NCI-H2171 treated with DMSO at 0.1 percent for 48 hours (cell line): Measurements from ENCODE around the gene PRIM2.
"Not testable (repeated sequence)": the region's sequence is repeated elsewhere in the genome, so short reads cannot be mapped to it uniquely, and the experiment has no call there.

Source experiments
- DNase-seq: peaks from one replicate; lab custom pipeline; 2025; lab: John Stamatoyannopoulos, UW

Gene PRIM2

GRCh38 chr6:57505251-57505650, 187.8 kb downstream of the PRIM2 start:
- DNase-seq, result not testable (repeated sequence)

GRCh38 chr6:57510390-57510789, 193.0 kb downstream of the PRIM2 start:
- not testable (repeated sequence) for DNase-seq

DNA sequence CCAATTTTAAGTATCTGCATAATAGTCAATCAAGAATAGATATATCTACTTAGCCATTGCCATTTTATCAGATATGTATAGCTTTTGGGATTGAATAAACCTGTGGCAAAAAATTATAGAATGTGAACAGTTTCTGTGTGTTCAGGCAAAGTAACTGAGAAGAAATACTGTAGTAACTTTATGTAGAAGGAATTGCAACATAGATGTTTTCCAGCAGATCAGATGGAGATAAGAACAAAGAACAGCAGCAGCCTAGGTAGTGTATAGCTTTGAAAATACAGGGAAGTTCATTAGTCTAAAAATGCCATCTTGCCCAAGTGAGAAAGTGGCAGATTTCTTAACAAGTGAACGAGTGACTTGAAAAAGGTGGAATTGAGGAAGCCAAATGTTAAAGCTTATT, 197.7 kb downstream of the PRIM2 start:
- DNase-seq, result not testable (repeated sequence)

DNA sequence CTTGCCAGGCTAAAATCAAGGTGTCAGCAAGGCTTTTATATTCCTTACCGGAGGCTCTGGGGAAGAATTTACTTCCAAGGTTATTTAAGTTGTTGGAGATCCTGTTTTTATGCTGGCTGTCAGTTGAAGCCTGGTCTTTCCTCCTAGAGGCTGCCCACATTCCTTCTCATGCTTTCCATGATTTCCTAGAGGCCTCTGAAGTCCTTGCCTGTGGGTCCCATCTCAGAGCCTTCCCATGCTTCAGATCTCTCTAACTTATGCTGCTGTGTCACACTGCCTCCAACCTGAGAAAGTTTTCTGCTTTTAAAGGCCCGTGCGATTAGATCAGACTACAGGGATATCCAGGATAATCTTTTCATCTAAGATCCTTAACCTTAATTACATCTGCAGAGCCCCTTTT, 198.4 kb downstream of the PRIM2 start:
- DNase-seq, result not testable (repeated sequence)

GRCh38 chr6:57516776-57517175, 199.3 kb downstream of the PRIM2 start:
- DNase-seq, result not testable (repeated sequence)

GRCh38 chr6:57519198-57519597, 201.8 kb downstream of the PRIM2 start:
- DNase-seq, result not testable (repeated sequence)

DNA sequence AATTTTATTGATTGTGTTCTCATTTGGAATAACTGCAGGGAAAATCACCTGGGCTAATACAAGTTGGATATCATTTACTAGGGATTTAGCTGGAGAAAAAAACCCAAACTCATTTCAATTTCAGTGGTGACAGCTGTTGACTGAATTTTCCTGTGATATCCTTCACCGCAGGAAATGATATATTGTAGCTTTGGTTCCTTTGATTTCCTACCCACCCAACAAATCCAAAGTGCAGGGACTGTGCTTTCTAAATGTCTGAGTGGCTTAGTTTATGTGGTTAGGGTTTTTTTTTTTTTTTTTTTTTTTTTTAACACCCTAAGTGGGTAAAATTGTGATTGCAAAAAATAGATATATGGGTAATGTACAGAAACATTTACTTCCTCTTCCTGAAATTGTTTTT, 203.7 kb downstream of the PRIM2 start:
- not testable (repeated sequence) for DNase-seq

- not testable (repeated sequence) for DNase-seq
Observed at GRCh38 chr6:57523221-57523620, 205.8 kb downstream of the PRIM2 start.

DNA sequence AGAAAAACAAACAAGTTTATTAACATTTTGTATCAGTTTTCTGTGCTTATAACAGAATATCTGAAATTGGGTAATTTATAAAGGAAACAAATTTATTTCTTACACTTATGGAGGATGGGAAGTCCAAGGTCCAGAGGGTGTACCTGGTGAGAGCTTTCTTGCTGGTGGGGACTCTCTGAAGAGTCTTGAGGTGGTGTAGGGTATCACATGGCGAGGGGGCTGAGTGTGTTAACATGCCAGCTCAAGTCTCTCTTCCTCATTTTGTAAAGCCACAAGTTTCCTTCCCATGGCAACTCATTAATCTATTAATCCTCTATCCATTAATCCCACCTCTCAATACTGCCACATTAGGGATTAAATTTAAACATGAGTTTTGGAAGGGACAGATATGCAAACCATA, 212.3 kb downstream of the PRIM2 start:
- DNase-seq, result not testable (repeated sequence)

DNA sequence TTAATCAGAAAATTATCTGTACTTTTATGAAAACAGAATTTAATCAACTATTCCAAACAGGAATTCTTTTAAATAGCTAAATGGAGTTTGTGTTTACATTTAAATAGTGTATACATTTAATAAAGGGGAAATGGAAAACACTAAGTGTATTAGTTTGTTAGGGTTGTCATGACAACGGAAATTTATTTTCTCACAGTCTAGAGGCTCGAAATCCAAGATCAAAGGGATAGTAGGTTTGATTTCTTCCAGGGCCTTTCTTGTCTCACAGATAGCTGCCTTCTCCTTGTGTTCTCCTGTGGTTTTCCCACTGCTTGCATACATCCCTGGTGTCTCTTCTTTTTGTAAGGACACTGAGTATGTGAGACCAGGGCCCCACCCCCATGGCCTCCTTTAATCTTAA, 215.2 kb downstream of the PRIM2 start:
- not testable (repeated sequence) for DNase-seq

- DNase-seq, result not testable (repeated sequence)
Observed at GRCh38 chr6:57535121-57535520, 217.7 kb downstream of the PRIM2 start.

DNA sequence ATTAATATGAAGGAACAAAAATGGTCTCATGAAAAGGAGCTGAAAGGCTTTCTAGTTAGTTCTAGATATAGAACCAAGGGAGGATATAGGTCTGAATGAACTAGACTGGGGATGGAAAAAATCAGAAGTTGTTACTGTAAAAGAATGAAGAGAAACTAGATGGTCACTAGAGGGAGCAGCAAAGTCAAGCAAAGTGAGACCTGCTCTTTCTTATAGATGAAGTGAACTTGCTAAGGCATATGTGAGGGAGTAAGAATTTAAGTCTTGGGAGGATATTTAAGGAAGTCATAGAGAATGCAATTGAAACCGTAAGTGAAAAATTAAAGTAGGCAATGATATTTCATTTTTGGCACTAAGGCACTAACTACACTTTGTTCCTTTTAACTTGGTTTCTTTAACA, 218.6 kb downstream of the PRIM2 start:
- peak; percentile 24 for DNase-seq

- not testable (repeated sequence) for DNase-seq
Observed at GRCh38 chr6:57537916-57538315, 220.5 kb downstream of the PRIM2 start.

DNA sequence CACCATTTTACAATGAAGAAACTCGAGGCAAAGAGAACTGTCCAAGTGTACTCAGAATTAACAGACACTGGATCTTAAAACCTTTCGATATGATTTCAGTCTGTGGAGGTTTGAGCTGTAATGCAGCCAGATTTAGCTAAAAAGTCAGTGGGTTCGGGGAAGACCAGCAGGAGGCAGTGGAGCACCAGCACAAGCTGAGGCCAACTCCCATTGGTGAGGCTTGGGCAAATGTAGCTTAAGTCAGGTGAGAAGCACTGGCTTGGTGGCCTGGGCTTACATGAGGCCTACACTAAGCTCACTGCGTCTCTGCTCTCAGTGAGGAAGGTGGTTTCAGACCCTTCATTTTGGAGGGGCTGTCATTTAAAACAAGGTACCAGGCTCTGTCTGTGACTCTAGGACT, 234.5 kb downstream of the PRIM2 start:
- not testable (repeated sequence) for DNase-seq

DNA sequence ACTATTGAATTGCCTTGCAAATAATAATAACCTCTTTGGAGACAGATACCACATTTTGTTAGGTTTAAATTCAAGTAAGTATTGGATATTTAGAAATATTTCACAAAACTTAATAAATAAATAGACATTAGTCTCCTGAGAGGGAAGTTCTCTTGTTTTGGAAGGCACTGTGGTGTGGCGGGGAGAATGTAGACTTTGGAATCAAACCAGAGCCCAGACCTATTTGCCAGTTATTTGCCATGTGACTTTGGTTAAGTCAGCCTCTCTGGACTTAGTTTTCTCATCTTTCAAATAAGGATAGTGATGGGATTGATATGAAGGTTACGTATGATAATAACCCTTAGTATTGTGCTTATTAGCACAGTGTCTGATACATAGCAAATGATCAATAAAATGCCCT, 240.4 kb downstream of the PRIM2 start:
- not testable (repeated sequence) for DNase-seq

- DNase-seq, result not testable (repeated sequence)
Observed at GRCh38 chr6:57559170-57559569, 241.7 kb downstream of the PRIM2 start.

- DNase-seq, result not testable (repeated sequence)
Observed at GRCh38 chr6:57562233-57562632, 244.8 kb downstream of the PRIM2 start.

DNA sequence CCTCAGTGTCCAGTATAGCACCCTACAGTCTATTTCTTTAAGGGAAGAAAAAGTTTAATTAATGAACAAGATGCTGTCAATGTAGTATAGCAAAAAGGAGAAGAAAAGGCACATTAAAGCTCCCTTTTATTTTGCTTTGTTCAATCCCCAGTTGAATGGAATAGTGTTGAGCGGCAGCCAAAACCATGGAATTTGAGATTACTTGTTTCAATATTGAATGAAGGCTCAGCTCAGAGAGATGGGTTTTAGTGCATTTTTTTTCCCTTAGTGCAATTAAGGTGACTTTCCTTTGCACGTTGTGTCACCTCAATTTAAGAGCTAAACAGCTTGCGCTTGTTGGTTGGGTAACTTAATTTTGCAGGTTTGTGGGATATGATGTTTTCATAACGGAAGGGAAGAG, 254.7 kb downstream of the PRIM2 start:
- DNase-seq, result peak; percentile 9

DNA sequence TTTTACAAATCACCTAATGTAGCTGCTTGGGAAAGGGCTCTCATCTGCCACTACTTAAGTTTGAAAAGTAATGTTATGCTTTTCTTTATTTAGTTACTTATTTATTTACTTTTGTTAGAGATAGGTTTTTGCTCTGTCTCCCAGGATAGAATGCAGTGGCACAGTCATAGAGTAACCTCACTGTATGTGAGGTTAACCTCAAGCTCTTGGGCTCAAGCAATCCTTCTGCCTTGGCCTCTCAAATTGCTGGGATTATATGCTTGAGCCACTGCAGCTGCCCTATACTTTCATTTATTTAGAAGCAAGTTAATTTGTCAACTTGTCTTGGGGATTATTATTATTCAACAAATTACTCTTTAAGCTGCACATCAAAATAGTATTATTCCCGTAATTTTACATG, 255.4 kb downstream of the PRIM2 start:
- DNase-seq, result not testable (repeated sequence)

DNA sequence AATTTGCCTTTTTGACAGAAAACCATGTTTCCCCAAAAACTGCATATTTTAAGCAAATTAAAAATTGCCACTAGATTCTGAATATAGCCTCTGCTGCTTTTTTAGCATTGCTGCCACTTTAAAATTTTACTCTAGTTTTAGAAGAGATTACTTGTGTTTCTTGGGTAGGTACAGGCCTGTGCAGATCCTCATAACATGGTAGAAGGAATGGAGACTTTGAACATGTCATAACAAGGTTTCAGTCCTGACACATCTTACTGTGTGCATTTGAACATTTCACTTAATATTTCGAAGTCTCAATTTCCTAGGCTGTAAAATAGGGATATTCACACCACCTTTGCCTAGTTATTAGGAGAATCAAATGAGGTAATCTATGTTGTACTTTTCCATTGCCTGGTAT, 259.6 kb downstream of the PRIM2 start:
- DNase-seq, result not testable (repeated sequence)

DNA sequence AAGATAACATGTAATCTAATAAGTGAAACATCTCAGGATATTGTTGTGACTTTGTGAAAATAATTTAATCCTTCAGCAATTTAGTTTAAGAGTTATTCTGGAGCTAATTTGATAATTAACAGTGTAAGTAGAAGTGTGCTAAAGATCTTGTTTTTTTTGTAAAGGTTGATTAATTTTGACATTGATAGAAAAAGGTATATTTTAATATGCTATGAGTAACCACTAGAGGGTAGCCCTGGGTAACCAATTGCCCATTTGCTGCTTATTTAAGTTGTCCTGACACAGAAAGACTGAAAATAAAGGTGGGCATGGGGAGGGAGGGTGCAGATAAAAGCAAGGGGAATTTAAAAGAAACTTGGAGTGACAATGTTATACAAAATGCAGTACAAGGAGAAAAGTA, 262.1 kb downstream of the PRIM2 start:
- peak; percentile 1 for DNase-seq

DNA sequence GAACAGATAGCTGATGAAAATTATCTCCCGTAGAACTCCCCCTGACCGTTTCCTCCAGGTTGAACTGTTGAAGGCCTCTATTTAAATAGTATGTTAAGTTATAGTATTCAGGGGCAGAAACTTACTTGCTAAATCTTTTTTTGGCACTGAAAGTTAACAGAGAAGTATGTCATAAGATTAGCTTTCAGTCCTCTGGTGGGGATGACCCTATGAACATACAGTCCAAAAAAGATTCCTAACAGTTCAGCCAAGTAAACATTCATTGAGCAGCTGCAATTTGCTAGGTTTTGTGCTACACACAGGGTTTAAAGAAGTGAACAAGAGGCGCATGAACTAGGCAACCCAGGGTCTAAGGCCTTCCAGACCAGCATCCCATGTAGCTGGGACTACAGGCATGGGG, 264.2 kb downstream of the PRIM2 start:
- not testable (repeated sequence) for DNase-seq

DNA sequence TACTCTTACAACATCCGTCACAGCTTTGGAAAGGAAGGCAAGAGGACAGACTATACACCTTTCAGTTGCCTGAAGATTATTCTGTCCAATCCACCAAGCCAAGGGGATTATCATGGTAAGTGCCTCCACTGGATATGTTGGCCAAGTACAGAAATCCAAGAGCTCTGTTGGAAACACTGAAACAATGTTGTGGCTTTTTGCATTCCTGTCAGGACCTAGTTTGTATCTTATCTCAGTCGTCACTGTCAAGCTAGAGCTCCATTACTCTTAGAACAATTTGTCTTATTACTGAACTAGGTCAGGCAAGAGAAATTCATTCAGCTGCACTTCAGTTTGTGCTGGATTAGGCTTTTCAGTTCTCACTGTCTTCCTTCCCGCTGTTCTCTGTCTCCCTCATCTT, 283.7 kb downstream of the PRIM2 start:
- DNase-seq, result not testable (repeated sequence)

DNA sequence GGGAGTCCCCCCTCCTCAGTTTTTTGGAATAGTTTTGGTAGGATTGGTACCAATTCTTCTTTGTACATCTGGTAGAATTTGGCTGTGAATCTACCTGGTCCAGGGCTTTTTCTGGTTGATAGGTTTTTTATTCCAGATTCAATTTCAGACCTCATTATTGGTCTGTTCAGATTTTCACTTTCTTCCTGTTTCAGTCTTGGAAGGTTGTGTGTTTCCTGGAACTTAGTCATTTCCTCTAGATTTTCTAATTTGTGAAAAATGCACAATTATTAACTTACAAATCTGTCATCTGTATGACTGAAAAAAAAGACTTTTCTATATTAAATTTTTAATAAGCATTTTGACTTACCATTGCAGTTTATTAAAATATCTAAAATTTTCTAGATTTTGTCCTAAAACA, 287.9 kb downstream of the PRIM2 start:
- not testable (repeated sequence) for DNase-seq

- DNase-seq, result not testable (repeated sequence)
Observed at GRCh38 chr6:57606331-57606730, 288.9 kb downstream of the PRIM2 start.
